GM20000 (cell line): ENCODE results near the gene JAZF1.
A peak's percentile ranks its signal among the peaks of the same experiment; 100 is the strongest.

Experiments
- DNase-seq: peaks from one replicate; pipeline ENCODE4 v3.0.0; 2012; ENCODE audit warnings: low spot score
- CTCF ChIP-seq: IDR thresholded peaks from 2 replicates; pipeline ENCODE4 v1.5.1; 2012; ENCODE audit warnings: mild to moderate bottlenecking, control low read depth; ENCODE audit errors: extremely low read depth, missing control alignments

The JAZF1 gene

GRCh38 chr7:28181416-28181815, 821 bp upstream of the JAZF1 start:
- no peak for TF ChIP-seq CTCF
- DNase-seq: no peak

- no peak for TF ChIP-seq CTCF
- DNase-seq: no peak
Measured at GRCh38 chr7:28180031-28180363, 598 bp downstream of the JAZF1 start.

GRCh38 chr7:28179120-28180030, 1.2 kb downstream of the JAZF1 start:
- no peak for TF ChIP-seq CTCF
- peak; percentile 89 for DNase-seq

GRCh38 chr7:28178599-28178998, 2.0 kb downstream of the JAZF1 start:
- DNase-seq: peak; percentile 38
- TF ChIP-seq CTCF: no peak

GRCh38 chr7:28177836-28178235, 2.8 kb downstream of the JAZF1 start:
- DNase-seq: no peak
- TF ChIP-seq CTCF: no peak

GRCh38 chr7:28176645-28177044, 4.0 kb downstream of the JAZF1 start:
- no peak for DNase-seq
- no peak for TF ChIP-seq CTCF

GRCh38 chr7:28176174-28176573, 4.4 kb downstream of the JAZF1 start:
- no peak for DNase-seq

More at GRCh38 chr7:28176174-28176573, 4.4 kb downstream of the JAZF1 start:
- no peak for TF ChIP-seq CTCF
